GM19395 (cell line): Measurements from ENCODE around the gene NOTUM.

Source experiments
- ATAC-seq: cut with Tn5 transposase; IDR thresholded peaks from one replicate; pipeline ENCODE4 v1.9.1; 2021; ENCODE audit warnings: mild to moderate bottlenecking, moderate library complexity; ENCODE audit not compliant: unreplicated experiment

NOTUM gene

DNA sequence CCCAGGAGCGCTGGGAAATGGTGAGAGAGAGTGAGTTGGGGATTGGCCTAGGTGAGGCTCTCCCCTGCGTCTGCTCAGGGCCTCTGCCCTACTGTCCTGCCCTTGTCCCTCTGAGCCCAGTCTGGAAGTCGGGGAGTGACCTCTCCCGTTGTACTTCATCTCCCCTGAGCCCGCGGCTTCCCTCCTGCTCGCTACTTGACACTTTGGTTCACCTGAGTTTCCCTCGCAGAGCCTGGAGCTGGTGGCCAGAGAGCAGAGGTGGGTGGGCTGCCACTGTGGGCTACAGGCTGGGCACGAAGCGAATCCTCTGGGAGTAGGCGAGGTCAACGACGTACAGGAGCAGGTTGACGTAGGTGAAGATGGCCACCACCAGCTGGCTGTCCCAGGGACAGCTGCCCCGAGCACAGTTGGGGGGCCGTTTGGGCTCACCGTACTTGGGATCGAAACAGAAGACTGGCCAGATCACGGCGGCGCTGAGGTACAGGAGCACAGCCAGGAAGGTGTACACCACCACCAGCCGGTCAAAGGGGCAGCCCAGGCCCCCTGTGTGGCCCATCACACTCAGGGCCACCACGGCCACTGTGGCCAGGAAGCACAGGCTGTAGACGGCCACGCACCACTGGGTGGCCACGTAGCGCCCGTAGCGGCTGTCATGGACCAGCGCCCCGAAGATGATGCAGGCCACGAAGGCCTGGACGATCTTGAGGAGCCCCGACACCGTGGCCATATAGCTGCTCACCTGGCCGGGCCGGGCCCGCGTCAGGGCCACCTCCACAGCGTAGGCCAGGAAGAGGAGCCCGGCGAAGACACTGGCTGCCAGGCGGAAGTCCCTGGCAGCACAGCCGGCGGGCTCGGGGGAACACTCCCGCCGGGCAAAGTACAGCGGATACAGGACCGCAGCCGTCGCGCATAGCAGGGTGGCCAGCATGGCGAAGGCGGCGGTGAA lies 20.2 kb downstream of the NOTUM start:
- no peak for ATAC-seq

DNA sequence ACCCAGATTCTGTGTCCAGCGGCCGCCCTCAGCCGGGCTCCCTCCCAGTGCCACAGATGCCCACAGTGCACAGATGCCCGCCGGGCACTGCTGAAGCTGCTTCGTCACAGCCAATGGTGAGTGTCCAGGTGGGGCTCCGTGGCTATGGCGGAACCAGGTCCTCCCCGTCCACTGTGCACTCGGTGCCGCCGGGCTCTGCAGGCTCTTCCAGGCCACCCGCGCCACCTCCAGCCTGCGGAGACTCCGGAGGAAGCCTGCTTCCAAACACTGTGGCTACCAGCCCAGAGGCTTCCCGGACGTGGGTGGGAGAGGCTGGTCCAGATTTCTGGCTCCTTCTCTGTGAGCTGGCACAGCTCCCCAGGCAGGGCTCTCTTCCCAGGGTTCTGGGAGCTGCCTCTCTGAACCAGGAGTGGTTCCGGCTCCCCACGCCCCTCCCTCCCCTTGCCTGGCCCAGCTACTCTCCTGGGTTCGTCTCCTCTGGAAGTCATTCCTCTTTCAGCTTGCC lies 21.1 kb downstream of the NOTUM start:
- no peak for ATAC-seq

DNA sequence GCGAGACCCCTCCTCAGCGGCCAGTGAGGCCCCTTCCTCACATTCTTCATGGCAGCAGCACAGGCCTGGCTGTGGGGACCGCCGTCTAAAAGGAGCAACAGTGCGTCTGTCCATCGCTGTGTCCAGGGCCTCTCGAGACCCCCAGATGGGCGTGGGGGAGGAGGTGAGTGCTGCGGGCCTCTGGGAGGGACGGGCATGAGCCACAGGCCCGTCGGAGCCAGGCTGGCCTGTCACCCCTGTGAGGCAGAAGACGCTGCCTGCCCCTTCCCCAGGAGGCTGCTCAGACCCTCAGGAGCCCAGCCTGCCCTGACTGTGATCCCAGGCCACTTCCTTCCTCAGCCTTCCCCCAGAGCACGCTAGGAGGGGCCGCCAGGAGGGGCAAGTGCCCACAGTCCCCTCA lies 21.8 kb downstream of the NOTUM start:
- no peak for ATAC-seq

DNA sequence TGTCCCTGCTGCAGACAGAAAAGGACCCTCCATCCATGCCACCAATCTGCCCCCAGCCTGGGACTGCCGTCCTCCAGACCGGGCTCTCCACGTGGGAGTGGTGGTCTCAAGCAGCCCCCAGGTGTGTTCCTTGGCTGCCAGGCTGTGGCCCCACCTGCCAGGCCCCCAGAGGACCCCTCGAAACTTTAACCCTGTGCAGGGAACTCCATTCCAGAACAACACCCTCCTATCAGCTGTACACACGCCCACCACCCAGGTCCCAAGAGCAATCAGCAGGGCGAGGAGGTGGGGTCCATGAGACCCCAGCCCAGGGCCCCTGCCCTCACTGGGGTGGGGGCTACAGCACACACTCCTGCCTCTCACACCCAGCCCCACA lies 25.3 kb downstream of the NOTUM start:
- no peak for ATAC-seq

DNA sequence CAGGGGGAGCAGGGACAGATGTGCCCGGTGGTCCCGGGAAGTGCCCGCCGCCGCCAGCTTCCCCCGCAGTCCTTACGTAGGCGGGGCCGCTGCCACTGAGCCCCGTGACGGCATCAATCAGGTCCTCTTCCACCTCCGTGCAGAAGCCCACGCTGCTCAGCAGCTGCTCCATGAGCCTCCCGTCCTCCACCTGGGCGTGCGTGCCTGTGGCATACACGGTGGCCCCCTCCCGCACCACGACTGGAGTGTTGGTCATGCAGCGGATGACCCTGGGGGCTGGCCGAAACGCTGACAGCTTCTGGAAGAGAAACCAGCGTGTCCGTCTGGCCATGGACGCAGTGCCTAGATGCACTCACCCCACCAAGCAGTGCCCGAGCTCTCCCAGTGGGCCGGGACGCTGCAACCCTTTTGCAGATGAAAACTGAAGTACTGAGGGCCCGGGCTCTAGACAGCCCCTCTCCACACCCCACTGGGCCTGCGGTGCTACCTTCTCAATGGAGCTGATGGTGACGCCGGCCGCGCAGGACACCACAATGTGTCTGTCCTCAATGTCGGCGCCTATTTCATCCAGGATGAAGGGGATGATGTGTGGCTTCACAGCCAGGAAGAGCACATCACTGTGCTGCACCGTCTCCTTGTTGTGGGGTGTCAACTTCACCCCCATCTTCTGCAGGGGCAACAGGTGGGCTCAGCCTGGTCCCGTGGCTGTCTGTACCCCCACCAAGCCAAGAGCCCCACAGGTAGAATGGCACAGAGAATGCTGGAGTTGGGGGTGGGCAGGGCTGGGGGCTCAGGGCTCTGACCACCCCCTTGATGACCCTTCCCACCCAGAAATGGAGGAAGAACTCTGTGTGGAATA lies 25.9 kb downstream of the NOTUM start:
- no peak for ATAC-seq

DNA sequence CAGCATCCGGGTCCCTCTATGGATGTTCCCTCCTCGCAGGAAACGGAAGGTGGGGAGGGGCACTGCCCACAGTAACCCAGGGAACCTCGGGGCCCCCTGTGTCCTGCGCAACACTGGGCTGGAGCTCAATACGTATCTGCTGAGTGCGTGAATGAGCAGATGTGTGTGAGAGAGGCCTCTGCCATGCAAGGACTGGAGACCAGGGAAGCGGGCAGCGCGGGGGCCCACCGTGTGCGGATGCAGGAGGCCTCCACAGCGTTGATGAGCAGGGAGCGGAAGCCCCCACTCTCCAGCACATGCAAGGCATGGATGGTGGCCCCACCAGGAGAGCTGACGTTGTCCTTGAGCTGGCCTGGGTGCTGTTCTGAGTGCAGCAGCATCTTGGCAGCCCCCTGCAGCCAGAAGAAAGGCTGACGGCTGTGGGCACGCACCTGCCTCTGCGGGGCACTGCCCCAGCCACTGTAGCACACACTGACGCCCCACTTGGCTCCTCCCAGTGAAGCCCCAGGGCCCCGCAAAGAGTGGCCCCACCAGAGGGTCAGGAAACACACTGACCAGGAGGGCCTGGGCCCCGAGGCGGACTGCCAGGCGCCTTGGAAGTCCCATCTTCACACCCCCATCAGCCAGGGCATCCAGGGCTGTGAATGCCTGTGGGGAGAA lies 26.8 kb downstream of the NOTUM start:
- ATAC-seq, result no peak

DNA sequence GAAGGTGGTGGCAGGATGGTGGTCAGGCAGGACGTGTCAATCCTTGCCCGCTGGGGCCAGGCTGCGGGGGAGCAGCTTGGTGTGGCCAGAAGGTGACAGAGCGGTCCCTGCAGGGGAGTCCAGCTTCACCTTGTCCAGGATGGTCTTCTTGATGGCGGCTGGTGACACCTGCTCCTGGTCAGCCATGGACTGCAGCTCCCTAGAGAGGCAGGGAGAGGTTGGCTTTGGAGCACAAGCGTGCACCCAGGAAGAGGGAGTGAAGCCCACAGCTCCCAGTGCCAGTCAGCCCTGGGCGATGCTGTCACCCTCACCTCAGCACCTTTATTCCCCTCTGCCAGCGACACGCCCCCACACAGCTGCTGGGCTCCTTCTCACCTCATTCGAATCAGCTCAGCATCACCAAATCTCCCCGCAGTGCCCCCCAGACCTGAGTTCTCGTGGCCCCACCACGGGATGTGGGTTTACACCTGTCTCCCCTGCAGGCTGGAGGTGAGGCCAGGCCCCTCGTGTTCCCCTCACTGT lies 27.7 kb downstream of the NOTUM start:
- no peak for ATAC-seq

DNA sequence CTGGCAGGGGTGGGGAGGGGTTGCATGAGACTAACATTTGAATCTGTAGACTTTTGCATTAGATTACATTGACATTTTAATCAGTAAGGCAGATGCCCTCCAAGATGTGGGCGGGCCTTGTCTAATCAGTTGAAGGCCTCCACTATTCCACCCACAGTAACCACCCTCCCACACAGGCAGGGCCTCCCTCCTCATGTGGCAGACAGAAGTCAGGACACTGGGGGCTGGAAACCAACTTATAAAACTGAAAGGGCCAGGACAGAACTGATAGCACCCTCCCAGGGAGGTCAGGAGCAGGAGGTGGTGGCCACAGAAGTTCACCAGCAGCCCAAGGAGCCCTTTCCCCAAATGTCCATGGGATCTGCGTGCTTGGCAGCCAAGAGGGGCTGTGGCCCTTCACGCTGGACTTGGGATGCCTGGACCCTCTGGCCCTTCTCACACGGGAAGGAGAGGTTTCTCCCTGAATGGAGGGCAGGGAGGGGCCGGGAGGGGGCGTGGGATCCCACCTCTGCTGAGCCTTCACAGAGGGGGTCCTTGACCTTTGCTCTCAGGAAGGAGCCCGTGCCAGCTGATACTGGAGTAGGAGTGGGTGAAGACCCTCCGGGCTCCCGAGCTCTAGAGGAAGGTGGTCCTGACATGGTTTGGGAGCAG lies 28.5 kb downstream of the NOTUM start:
- no peak for ATAC-seq

DNA sequence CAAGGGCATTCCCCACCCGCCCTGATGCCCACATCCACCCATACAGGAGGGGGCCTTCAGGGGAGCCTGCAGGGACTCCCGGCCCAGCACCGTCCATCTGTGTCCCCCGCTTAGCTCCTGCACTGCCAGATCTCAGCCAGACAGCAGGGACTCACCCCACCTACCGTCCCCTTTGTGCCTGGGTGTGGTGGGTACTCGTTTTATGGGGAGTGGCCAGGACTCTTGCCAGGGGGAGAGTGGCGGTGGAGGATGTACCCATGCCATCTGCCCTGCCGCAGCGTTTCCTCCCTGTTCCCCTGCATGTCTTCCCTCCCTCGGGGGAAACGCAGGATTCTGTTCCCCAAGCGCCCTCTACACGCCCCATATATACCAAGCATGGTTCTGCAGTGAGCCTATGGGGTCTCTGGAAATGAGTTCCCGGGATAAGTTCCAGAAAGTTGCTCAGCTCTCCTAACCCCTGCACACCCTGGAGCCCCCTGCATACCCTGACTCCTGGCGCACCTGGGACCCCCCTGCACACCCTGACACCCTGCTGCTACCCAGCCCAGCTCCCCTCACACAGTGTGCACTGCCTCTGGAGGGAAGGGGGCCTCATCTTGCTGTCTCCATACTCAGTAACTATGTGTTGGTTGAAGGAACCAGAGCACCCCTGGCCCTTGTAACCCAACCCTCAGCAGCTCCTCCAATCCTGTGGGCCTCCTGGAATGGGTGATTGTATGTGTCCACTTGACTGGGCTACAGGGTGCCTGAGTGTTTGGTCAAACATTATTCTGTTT lies 29.2 kb downstream of the NOTUM start:
- ATAC-seq, result no peak

DNA sequence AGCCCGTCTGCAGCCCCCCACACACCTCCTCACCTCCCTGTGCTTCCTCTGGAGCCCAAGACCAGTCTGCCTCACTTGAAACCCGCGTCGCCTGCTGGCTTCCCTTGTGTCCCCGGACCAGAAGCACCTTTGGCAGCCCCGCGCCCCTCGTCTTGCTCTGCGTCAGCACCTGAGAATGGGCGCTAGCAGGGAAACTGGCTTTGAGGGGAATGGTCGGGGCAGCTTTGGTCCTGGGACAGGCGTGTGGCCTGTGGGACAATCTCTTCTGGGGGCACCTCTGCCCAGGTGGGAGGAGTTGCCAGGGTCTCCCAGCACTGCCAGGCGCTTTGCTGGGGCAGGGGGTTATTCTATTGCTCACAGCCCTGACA lies 29.8 kb downstream of the NOTUM start:
- no peak for ATAC-seq

DNA sequence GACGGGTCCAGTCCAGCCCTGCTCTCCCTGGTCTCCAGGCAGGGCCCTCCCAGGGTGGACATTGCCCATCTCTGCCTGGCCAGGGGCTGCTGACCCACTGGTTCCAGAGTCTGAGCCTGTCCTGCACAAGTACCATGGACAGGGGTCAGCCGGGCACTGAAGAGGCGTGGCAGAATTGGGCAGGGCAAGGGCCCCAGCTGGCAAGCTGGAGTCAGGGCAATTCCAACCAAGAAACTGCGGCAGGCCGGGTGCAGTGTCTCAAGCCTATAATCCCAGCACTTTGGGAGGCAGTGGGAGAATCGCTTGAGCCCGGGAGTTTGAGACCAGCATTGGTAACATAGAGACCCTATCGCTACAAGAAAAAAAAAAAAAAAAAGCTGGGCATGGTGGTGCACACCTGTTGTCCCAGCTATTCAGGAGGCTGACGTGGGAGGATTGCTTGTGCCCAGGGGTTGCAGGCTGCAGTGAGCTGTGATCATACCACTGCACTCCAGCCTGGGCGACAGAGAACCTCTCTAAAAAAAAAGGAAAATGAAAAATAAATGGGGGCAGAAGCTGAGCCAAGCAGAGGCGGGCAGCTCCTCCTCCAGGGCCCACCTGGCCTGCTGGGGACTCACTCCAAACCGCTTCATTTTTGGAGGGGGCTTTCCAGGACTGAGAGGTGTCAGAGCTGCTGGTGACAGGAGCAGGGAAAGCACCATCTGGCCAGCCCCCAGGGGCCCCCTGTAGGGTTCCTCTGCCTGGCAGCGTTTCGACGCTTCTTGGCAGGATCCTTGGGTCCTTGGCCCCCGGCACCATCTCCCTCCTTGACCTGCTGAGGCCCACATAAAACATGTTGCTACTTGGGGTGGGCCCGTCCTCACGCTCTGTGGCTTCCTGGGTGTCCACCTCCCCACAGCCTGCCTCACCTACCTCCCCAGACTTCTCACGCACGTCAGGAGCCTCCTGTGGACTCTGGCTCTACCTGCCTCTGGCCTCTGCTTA lies 30.6 kb downstream of the NOTUM start:
- ATAC-seq, result no peak

DNA sequence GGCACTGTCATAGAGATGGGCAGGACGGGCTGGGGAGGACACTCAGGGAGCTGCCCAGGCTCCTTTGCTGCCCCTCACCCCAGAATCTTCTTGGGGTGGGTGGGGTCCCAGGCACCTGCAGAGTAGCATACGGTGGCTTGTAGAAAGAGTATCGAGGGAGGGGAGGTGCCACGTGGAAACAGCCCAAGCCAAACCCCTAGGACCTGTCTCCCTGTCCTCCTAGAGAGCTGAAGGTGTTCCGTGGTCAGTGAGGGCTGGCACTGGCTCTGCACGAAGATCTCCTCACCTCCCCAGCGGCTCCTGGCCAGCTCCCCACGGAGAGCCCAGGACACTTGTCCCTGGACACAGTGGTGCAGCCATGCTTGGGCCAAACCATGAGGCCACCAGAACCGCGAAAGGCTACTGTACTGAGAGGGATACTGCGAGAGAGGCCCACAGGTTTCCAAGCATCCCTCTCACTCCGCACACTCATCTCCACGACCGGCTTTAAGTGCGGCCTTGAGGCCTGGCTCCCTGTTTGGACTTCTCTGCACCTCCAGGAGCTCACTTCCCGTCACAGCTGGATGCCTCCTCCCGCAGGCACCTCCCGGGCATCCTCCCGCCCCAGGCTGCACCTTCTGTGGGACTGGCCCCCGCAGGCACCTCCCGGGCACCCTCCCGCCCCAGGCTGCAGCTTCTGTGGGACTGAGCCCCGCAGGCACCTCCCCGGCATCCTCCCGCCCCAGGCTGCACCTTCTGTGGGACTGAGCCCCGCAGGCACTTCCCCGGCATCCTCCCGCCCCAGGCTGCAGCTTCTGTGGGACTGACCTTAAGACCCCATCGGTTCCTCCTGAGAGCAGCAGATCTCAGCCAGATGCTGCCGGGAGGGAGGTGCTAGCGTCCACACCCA lies 31.5 kb downstream of the NOTUM start:
- no peak for ATAC-seq

DNA sequence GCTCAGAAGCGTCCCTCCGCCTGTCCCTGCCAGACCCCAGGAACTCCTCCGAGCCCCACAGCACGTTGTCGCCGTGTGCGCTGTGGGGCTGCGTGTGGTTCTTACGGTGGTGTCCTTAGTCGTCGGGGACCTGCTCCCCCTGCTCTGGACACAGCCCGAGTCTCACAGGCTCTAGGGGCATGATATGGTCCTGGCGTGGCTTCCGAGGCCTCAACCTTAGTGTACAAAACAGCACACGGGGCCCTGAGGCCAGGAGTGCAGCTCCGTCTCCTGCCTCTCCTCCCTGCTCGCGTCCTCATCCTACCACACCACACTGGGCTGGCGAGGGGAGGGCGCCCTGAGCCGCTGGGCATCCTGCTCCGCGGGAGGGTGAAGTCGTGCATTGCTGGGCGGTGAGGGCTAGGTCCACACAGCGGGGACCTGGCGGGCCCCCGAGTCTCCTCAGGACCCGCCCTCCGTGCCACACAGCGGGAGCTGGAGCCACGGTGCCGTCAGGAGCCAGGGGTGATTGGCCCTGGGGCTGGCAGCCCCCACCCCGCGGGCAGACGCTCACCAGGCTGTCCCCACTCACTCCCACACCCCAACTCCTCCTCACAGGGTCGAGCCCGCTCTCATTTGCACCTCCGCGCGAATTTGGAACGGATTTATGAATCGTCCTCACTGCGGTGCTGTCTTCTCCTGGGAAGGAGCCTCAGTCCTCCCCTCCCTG lies 32.3 kb downstream of the NOTUM start:
- no peak for ATAC-seq

DNA sequence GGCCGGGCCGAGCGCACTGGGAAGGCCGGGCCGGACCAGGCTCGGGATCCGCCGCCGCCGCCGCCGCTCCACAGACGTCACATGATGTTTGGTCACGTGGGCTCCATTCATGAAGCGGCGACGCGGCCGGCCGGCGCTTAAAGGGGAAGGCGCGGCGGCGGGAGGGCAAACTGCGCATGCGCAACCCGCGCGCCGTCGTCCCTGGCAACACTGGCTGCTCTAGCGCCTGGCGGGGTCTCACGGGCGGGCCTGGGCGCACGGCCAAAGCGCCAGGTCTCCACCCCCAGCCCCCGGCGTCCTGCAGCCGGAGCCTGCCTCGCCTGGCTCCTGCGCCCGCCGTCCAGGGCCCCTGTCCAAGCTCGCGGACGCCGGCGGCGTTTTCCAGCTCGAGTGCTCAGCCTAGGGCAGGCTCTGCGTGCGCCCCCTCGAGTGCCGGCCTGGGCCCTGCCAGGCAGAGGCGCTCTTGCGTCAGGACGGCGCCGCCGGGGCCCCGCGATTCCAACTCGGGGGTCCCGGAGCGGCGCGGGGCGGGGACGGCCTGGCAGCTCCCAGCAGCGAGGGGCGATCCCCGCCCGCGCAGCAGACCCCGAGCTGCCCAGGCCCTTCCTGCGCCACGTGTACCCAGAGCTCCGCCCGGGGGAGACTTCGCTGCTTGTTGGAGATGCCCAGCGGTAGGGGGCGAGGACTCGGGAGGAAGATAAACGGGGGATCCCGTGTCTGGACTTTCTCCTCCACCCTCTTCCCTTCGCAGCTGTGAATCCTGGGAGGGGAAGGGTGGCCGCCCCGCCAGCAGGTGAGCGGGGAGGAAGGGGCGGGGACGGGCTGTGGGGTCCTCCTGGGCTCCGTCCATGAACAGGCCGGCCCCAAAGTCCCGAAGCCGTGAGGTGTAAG lies 33.1 kb downstream of the NOTUM start, which contains the start of gene MAFG:
TSS of gene MAFG (minus strand) at position 83 of the 891 bp plus-strand sequence. CDS start 4,550 bp downstream, outside the sequence.
- ATAC-seq, result peak; percentile 67

DNA sequence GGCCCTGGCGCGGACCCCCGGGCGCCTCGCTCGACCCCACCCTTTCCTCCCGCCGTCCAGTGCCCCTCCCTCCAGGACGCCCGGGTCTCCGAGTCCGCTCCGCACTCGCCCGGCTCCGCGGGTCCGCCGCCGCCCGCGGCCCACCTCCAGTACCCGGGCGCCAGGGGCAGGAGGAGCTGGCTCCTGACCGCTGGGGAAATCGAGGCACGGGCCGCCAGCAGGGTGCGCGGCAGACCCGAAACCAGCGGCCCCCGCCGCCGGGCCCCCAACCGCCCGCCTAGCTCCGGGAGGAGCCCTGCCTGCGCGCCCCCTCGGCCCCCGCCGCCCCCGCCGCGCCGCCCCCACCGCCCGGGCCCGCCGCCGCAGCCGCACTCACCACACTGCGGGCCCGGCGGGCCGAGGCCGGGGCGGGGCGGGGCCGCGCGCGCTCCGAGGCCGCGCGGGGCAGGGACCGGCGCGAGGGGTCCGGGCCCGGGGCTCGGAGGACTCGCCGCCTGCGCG lies 33.8 kb downstream of the NOTUM start:
- ATAC-seq, result no peak
